Measurements from ENCODE around the gene FGF9.

GRCh38 chr13:21661097-21661909, 9.6 kb upstream of the FGF9 start:
- TF ChIP-seq CTCF (IDR thresholded peaks at IDR 0.05), result no peak
- TF ChIP-seq POLR2A (IDR thresholded peaks at IDR 0.05), result no peak

Data from suprapubic skin (tissue), 3 donors.